Skeletal muscle cell (primary cell): ENCODE measurements around the gene MICB.
"Not testable (repeated sequence)": the region's sequence is repeated elsewhere in the genome, so short reads cannot be mapped to it uniquely, and the experiment has no call there.

Experiments used
- DNase-seq: peaks from one replicate; pipeline ENCODE4 v3.0.0-alpha.2; 2010; ENCODE audit warnings: low read depth
- H3K4me3 ChIP-seq: 2 replicates; pipeline ENCODE4 v1.5.1; 2011; ENCODE audit warnings: low read depth, mild to moderate bottlenecking, control low read depth, low read length, moderate library complexity

The MICB gene

DNA sequence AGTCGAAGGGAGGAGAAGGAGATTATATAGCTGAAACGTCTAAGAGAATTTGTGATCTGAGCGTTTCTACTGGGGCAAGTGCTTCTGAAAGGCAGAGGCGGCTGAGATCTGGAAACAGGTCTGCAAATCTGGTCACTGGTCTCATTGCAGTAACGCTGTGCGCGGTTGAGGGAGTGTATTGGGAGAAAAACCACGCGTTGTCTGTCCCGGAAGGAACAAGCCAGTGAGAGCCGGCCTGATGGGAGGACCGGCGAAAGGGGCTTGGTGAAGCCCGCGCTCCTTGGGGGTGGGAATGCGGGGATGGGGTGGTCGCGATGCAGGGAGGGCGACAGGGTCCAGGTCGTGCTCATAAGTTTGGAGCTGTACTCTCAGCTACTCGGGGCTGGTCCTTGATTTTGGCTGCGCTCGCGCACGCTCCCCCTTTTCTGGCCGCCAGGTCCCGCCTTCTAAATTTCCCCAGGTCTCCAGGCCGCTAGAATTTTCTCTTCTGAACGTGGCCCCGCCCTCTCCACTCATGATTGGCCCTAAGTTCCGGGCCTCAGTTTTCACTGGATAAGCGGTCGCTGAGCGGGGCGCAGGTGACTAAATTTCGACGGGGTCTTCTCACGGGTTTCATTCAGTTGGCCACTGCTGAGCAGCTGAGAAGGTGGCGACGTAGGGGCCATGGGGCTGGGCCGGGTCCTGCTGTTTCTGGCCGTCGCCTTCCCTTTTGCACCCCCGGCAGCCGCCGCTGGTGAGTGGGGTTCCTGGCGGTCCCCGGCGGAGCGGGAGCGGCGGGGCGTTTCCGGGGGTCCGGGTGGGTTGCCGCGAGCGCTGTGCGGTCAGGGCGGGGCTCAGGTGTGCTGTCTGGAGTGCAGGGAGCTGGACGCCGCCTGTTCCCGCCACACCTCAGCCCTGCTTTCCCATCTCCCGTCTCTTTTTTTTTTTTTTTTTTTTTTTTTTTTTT lies at the start of gene MICB:
TSS of gene MICB (plus strand) at position 615 of the 946 bp plus-strand sequence. CDS start at position 664, 49 bp downstream.
- DNase-seq = peak; percentile 48
- H3K4me3 ChIP-seq = peak within 1 kb of the TSS; percentile 68

DNA sequence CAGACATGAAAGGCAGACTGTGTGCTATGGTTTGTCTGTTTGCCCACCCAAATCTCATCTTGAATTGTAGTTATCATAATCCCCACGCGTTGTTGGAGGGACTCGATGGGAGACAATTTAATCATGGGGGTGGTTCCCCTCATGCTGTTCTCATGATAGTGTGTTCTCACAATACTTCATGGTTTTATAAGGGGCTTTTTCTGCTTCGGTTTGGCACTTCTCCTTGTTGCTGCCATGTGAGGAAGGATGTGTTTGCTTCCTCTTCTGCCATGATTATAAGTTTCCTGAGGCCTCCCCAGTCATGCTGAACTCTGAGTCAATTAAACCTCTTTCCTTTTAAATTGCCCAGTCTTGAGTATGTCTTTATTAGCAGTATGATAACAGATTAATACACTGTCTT lies 47.2 kb upstream of the MICB start:
- no peak overlapping the region for H3K4me3 ChIP-seq
- DNase-seq = no peak

DNA sequence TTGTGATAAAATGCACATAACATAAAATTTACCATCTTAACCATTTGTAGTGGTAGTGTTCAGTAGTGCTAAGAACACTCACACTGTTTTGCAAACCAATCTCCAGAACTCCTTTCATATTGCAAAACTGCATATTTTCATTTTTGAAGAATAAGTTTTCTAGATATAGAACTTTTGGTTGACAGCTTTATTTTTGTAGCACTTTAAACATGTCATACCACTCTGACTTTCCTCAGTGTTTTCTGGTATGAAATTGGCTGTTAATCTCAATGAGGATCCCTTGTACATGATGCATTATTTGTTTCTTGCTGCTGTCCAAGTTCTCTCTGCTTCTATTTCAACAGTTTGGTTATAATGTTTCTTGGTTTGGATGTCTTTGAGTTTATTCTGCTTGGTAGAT lies 45.1 kb upstream of the MICB start:
- DNase-seq = no peak
- no peak overlapping the region for H3K4me3 ChIP-seq

DNA sequence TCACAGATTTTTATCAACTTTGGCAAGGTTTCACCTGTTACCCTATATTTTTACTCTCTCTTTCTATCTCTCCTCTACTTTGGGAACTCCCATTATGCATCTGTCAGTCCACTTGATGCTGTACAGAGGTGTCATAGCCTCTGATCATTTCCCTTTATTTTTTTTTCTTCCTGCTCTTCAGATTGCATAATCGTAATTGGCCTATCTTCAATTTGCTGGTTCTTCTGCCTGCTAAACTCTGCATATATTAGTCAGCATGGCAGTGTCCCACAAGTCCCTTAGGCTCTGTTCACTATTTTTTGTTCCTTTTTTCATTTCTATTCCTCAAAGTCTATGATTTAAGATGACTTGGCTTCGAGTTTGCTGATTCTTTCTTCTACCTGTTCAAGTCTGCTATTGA lies 44.7 kb upstream of the MICB start:
- H3K4me3 ChIP-seq = no peak overlapping the region
- no peak for DNase-seq

DNA sequence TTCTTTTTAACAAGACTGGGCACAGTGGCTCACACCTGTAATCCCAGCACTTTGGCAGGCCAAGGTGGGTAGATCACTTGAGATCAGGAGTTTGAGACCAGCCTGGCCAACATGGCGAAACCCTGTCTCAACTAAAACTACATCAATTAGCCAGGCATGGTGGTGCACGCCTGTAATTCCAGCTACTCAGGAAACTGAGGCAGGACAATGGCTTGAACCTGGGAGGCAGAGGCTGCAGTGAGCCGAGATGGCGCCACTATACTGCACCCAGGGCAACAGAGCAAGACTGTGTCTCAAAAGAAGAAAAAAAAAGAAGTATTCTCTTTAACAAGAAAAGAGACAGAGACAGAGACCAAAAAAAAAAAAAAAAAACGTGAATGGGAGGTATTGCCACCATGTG lies 38.1 kb upstream of the MICB start:
- DNase-seq, H3K4me3 ChIP-seq: not testable (repeated sequence)

DNA sequence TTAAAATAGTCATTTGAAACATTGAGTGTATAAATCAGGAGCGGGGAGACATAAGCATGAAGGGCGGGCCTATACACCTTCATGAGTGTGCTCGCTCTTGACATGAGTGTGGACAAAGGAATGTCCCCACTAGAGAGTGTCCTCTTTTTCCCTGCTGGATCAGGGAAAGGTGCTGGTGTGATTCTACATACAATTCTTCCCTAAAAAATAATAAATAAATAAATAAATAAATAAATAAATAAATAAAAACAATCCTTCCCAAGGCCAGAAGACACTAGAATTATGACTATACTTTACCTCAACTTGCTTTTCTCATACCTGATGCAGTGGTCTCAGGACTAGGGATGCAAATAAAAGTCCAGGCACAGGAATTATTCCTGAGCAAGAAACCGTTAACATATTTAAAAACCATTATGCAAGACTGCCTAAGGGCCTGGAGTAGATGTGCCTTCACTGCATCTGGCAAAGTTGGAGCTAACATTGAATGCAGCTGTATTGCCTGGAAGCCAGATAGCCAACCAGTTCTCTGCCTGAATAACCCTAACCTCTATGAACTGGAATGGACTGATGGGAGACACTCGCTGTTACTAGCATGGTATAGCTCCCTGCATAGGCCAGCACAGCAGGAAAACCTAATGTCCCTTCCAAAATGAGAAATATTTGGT lies 37.5 kb upstream of the MICB start:
- no peak for DNase-seq

DNA sequence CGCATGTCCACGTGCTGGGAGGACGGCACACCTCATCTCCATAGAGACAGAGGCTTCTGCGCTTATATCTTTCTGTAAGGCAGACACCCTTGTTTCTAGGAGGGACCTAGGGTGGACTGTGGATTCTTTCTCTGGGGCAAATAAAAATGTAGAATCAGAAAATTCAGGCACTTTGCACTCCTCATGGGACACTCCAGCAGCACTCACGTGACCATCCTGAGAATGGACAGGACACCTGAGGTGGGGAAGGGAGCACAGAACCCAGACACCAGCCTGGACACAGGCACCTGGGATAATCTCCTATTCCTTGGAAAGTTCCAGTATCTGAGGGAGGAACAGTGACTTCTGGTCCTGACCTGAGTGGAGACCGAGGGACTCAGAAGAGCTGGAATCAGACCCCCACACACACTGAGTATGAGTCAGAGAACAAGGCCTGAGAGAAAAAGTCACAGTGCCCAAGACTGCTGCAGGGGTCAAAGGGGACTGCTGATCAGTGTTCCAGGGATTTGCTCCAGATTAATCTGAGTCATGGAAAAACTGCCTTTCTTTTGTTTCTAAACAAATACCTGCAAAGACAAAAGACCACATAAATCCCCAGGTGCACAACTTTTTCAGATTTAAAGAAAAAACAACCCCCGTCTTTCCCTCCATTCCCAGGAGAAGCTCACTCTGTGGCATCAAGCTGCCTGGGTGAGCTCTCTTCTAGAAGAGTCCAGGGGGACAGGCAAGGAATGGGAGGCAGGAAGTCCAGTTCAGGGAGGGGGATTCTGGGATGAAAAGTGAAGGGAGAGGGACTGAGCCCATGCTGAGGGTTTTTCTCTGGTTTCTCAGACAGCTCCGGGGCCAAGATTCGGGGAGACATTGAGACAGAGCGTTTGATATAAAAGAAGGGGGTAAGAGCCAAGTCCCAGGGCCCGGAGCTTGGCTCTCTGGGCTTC lies 35.6 kb upstream of the MICB start:
- DNase-seq = no peak
- H3K4me3 ChIP-seq = no peak overlapping the region

More for the DNA sequence above, 37.5 kb upstream of the MICB start:
- H3K4me3 ChIP-seq = no peak overlapping the region

DNA sequence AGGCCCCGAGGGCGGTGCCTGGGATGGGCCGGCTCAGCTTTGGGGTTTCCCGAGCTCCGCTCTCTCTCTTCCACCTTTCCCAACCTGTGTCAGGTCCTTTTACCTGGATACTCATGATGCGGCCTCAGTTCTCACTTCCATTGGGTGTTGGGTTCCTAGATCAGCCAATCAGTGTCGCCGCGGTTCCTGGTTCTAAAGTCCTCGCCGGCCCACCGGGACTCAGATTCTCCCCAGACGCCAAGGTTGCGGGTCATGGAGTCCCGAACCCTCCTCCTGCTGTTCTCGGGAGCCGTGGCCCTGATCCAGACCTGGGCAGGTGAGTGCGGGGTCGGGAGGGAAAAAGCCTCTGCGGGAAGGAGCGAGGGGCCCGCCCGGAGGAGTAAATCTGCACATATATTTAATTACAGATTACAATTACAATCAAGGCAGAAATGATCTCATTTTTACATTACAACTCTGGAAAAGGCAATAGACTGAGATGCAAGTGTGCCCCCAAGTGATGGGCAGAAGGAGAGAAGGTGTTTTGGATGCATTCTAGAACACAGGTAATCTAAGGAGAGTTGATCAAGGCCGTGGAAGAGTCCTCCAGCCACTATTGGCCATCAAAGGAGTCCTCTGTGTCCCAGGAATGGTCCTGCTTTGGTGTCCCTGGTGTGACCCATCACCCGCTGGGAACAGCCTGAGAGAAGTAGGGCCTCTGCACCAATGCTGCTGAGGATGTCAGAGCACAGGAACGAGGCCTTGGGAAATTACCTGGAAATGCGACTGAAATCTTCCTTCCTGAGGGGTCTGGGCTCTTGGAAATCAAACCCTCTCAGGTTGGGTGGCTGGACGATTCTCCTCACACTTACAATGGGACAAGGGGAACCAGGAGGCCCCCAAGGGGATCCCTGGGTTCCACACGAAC lies 34.7 kb upstream of the MICB start:
- DNase-seq = no peak
- H3K4me3 ChIP-seq = no peak overlapping the region

DNA sequence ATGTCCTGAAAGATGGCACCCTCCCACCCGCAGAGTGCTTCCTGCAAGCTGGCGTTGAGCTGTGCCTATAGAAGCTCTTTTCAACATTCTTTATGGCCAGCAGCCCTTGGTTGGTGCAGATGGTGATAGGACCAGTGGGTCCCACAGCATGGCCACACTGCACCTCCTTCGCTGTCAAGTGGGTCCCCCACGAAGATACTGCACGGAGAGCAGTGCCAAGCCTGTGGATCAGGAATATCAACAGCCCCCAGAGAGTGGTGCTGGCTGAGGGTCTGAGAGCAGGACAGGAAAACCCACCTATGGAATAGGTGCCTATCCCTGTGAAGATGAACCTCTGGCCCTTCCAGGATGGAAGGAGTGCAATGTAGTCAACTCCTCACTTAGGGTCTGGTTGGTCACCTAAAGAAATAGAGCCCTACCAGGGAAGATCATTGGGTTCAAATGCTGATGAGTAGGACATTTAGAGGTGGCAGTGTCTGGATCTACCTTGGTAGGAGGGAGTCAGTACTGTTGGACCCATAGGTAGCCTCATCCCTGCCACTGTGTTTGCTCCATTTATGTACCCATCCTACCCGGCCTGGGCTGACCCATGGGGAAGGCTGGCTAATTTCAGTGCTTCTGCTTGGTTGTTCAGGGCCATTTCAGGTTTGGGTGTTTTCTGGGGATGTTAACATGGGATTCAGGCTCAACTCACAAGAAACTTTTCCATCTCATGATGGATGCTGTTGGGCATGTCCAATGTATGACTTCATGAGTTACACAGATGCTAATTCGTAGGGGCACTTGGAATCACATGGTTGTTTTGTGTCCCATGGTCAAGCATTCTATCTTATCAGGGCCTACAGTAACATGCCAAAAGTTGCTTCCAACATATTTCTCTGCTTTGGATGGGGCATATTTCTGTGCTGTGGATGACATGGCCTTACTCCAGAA lies 33.4 kb upstream of the MICB start:
- H3K4me3 ChIP-seq = no peak overlapping the region
- DNase-seq = no peak

DNA sequence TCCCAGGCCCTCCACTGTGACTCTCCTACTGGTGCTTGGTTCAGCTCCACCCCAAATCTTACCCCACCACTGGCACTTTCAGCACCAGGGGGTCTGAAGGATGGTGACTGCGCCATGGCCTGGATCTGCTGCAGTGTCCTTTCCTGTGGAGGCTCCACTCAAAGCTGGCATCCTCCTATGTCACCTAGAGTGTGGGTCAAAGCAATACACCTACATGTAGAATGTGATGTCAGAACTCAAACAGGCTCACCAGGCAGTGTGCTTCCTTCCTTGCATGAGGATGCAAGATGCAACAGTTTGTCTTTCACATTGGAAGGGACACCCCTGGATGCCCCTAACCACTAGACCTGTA lies 32.8 kb upstream of the MICB start:
- DNase-seq = no peak
- H3K4me3 ChIP-seq = no peak overlapping the region

DNA sequence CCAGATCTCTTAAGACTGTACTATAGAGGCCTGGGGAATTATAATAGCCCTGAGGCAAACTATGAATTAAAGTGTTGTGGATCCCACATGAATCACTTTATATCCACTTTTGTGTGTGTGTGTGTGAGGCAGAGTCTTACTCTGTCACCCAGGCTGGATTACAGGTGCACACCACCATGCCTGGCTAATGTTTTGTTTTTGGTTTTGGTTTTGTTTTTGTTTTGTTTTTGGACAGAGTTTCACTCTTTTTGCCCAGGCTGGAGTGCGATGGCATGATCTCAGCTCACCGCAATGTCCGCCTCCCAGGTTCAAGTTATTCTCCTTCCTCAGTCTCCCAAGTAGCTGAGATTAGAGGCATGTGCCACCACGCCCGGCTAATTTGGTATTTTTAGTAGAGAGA lies 32.2 kb upstream of the MICB start:
- no peak for DNase-seq
- no peak overlapping the region for H3K4me3 ChIP-seq

DNA sequence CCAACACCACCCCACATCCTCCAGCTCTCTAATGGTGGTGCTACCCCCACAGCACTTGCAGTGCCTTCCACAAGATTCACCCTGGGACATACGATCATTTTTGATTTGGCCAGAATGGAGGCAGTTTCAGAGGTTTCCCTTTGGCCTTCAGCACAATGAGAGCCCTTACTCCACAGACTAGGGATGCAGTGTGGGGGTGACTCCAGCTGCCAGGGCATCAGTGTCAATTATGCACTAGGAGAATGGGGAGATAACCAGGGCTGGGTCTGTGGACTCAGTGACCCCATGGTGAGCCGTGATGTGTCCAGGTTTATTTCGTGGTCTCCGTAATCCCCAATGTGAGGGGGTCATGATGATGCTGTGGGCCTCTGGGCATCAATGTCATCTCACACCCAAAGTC lies 31.5 kb upstream of the MICB start:
- no peak for DNase-seq
- H3K4me3 ChIP-seq = no peak overlapping the region

DNA sequence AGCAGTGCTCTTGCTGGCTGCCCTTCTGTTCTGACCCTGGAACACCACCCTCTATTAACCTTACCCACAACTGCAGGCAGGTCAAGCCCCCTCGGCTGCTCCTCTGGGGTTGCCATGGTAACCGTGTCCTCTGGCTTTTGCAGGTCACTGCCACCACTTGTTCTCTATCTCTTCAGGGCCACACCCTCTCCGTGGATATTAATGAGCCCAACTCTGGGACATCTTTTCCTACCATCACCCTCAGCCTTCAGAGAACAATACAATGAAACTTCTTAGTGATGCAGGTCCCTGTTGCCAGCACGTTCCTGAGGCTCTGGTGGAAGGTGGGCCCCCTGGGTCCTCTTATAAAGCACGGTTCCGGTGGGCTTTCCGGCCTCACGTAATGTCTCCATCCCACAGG lies 30.8 kb upstream of the MICB start:
- no peak overlapping the region for H3K4me3 ChIP-seq
- DNase-seq = no peak

DNA sequence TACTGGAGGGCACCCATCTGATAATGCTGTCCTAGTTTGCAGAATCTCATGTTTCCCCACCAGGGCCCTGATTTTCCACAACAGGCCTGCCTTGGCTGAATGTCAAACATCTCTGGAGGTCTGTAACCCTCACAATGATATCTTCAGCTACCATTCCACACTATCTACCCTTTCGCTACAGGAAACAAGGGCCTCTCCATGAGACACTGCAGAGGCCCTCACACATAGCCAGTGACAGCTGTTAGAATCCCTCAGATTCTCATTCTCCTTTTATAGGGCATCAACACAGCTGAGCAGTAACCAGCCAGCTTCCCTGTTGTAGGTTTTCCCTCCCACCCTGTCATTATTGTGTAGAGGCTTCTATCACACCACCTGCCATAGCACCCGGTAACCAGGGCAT lies 29.6 kb upstream of the MICB start:
- H3K4me3 ChIP-seq = no peak overlapping the region
- DNase-seq = no peak

DNA sequence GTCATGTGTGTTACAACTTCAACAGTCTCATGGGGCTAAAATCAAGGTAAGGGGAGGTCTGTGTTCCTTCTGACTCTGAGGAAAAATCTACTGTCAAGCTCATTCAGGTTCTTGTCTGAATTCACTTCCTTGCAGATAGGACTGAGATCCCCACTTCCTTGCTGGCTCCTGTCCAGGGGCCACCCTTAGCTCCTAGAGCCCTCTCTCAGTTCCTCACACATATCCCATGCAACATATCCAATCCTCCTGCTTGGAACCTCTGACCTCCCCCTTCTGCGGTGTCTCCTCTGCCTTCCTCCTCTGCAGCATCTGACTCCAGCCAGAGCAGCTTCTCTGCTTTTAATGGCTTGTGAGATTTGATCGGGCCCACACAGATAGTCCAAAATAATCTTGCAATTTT lies 27.1 kb upstream of the MICB start:
- no peak overlapping the region for H3K4me3 ChIP-seq
- no peak for DNase-seq

DNA sequence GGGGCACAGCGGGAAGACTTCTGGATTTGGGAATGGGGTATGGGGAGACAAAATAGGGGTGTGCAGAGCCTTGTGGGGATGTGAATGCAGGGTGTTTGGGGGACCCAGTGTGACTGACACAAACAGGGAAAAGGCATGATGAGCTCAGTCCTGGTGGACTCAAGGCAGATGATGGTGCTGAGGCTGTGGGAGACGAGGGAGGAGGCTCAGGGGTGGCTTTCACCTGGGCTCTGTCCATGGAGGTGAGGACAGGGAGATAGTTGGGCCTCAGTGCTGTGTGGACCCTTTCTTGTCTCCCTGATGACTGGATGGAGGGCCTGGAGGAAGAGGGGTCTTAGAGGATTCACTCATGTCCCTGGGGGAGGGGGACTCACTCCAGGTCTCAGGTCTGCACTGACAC lies 26.2 kb upstream of the MICB start:
- no peak for DNase-seq
- no peak overlapping the region for H3K4me3 ChIP-seq

DNA sequence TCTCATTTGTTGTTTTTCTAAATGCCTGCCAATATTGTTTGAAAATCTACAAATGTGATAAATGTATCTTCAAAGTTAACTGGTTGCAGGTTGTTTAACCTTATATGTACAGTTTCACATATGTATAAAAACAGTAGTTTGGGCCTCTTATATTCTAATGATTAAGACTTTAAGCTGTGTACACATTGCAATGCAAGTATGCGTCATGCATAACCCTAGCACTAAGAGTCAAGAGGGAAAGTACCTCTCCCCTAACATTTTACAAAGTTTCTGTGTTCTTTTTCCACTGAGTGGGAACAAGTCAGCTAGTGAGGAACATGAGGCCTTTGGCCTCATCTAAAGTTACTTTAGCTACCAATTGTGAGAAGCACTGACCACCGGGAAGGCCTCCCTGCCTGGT lies 25.7 kb upstream of the MICB start:
- H3K4me3 ChIP-seq = no peak overlapping the region
- DNase-seq = no peak

DNA sequence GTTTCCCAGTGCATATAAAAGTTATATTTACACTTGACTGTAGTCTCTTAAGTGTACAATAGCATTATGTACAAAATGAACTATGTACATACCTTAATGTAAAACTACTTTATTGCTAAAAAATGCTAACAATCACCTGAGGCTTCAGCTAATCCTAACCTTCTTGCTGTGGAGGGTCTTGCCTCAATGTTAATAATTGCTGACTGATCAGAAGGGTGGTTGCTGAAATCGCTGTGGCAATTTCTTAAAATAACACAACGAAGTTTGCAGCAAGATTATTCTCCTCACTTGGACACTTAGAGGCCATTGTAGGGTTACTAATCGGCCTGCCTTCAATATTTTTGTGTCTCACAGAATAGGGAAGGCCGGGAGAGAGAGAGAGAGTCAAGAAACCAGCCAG lies 24.7 kb upstream of the MICB start:
- H3K4me3 ChIP-seq = no peak overlapping the region
- no peak for DNase-seq
